SU-DHL-6 (cell line): ENCODE data around the gene SPATA1.

Source experiments
- H2AFZ ChIP-seq: fragments of 200-600 bp; sonication (generic); 2 replicates; pipeline ENCODE4 v1.6.1; 2014; ENCODE audit warnings: low read depth, mild to moderate bottlenecking, moderate library complexity, mixed read lengths, antibody characterized with exemption, low read length; ENCODE audit not compliant: severe bottlenecking
- H3F3A ChIP-seq: fragments of 200-600 bp; shearing (Covaris generic); 2 replicates; pipeline ENCODE4 v1.6.0; 2016; ENCODE audit warnings: antibody characterized with exemption, mild to moderate bottlenecking; ENCODE audit not compliant: insufficient read depth
- H3K27ac ChIP-seq: fragments of 200-600 bp; sonication (generic); 2 replicates; pipeline ENCODE4 v1.5.1; 2016; ENCODE audit warnings: low read depth, mild to moderate bottlenecking, low read length, moderate library complexity, mixed read lengths
- H3K27me3 ChIP-seq: fragments of 200-600 bp; sonication (generic), shearing (Covaris generic); 2 replicates; pipeline ENCODE4 v1.6.0; 2014; ENCODE audit warnings: mild to moderate bottlenecking, low read length
- H3K36me3 ChIP-seq: fragments of 200-600 bp; sonication (generic); 2 replicates; pipeline ENCODE4 v1.6.1; 2014; ENCODE audit warnings: mild to moderate bottlenecking, low read length, mixed read lengths
- H3K4me2 ChIP-seq: fragments of 300-600, 200-600 bp; shearing (Covaris generic), sonication (generic); 2 replicates; pipeline ENCODE4 v1.6.0; 2014; ENCODE audit warnings: low read length, low read depth, mild to moderate bottlenecking; ENCODE audit not compliant: poor library complexity, severe bottlenecking
- H3K4me3 ChIP-seq: fragments of 200-600 bp; sonication (generic); 2 replicates; pipeline ENCODE4 v1.5.1; 2014; ENCODE audit warnings: antibody characterized with exemption, low read length, mild to moderate bottlenecking, mixed read lengths; ENCODE audit not compliant: insufficient read depth, poor library complexity, severe bottlenecking
- H3K79me2 ChIP-seq: fragments of 200-600 bp; sonication (generic); 2 replicates; pipeline ENCODE4 v1.6.1; 2014; ENCODE audit warnings: mild to moderate bottlenecking, low read length, moderate library complexity; ENCODE audit not compliant: insufficient read depth
- H3K9ac ChIP-seq: fragments of 200-600 bp; sonication (generic); 2 replicates; pipeline ENCODE4 v1.7.0; 2014; ENCODE audit warnings: mild to moderate bottlenecking, low read length
- H3K9me2 ChIP-seq: fragments of 200-600 bp; sonication (generic); replicated peaks from 2 replicates; pipeline ENCODE4 v1.6.1; 2014; ENCODE audit warnings: low read length; ENCODE audit not compliant: insufficient read depth
- H3K9me3 ChIP-seq: fragments of 200-600 bp; sonication (generic); 2 replicates; pipeline ENCODE4 v1.6.1; 2014; ENCODE audit warnings: low read length, mixed read lengths; ENCODE audit not compliant: insufficient read depth
- H4K20me1 ChIP-seq: fragments of 200-600 bp; sonication (generic); 2 replicates; pipeline ENCODE4 v1.6.1; 2014; ENCODE audit warnings: low read depth, mild to moderate bottlenecking, antibody characterized with exemption, low read length, moderate library complexity, mixed read lengths
- CTCF ChIP-seq: fragments of 200-600 bp; sonication (generic); IDR thresholded peaks from one replicate; pipeline ENCODE4 v1.5.1; 2017; ENCODE audit warnings: antibody characterized with exemption, mild to moderate bottlenecking, low read length, moderate library complexity; ENCODE audit not compliant: insufficient read depth, poor library complexity, severe bottlenecking
- EZH2phosphoT487 ChIP-seq: fragments of 200-600 bp; sonication (generic), shearing (Covaris generic); conservative IDR thresholded peaks from 2 replicates; pipeline ENCODE4 v1.6.1; 2018; ENCODE audit warnings: mild to moderate bottlenecking, antibody characterized with exemption, low read length, moderate library complexity, mixed read lengths

SPATA1 gene

GRCh38 chr1:84613887-84614286 lies 107.7 kb downstream of the SPATA1 start:
- Histone ChIP-seq H4K20me1 (no peaks in the 10 kb centered on the region), H3K9ac (no peak overlapping the region), H3K36me3 (no peaks in the 10 kb centered on the region), H3K27me3 (no peaks in the 10 kb centered on the region), H2AFZ (no peak overlapping the region), H3K4me3 (no peak overlapping the region), H3F3A (no peaks in the 10 kb centered on the region), H3K9me2 (no peaks in the 10 kb centered on the region), H3K79me2 (no peaks in the 10 kb centered on the region), H3K9me3 (peaks cover 16% of the 10 kb centered on the region; the same call in 1 of the 2 replicates), H3K27ac (no peak overlapping the region), H3K4me2 (no peak overlapping the region)
- TF ChIP-seq CTCF, result no peak
- TF ChIP-seq EZH2phosphoT487, result no peak

GRCh38 chr1:84615790-84616189 lies 109.6 kb downstream of the SPATA1 start:
- H3K9me2 ChIP-seq, result no peaks in the 10 kb centered on the region
- no peak overlapping the region for H3K4me3 ChIP-seq
- no peak overlapping the region for H2AFZ ChIP-seq

More at GRCh38 chr1:84615790-84616189, 109.6 kb downstream of the SPATA1 start:
- Histone ChIP-seq H3K27me3 (no peaks in the 10 kb centered on the region), H3F3A (no peaks in the 10 kb centered on the region), H3K4me2 (no peak overlapping the region), H3K9me3 (peaks cover 16% of the 10 kb centered on the region; the same call in 1 of the 2 replicates), H3K36me3 (no peaks in the 10 kb centered on the region), H4K20me1 (no peaks in the 10 kb centered on the region), H3K27ac (no peak overlapping the region), H3K9ac (no peak overlapping the region), H3K79me2 (no peaks in the 10 kb centered on the region)
- no peak for TF ChIP-seq EZH2phosphoT487
- no peak for TF ChIP-seq CTCF
